ENCODE results near the gene CARS1.

Gene CARS1

DNA sequence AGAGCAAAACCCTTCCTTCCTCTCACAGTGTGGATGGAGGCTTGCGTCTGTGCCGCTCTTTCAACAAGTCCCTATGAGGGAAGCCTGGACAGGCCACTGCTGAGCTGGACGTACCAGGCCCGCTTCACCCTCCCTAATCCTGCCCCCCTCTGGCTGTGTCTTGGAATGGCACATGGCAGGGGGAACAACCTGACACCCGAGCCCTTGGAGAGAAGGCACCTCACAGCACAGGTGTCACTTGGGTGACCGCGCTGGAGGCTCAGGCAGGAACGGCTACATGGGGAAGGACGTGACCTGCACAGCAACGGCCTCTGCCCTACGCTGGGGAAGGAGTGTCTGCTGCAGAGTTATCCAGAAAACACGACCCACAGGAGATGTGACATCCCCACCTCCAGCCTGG, 11.0 kb downstream of the CARS1 start:
- no peak overlapping the region for H3K4me3 Mint-ChIP-seq
- H3K4me1 Mint-ChIP-seq (ENCODE audit: low read depth): peaks cover 32% of the 10 kb centered on the region
- no peaks in the 10 kb centered on the region for H3K27me3 Mint-ChIP-seq
- H3K9me3 Mint-ChIP-seq: no peaks in the 10 kb centered on the region
- peaks cover 85% of the 10 kb centered on the region for H3K36me3 Mint-ChIP-seq (ENCODE audit: low read depth)
- intact Hi-C loops (cut with micrococcal nuclease): no loop called here
- H3K27ac Mint-ChIP-seq: no peak overlapping the region

DNA sequence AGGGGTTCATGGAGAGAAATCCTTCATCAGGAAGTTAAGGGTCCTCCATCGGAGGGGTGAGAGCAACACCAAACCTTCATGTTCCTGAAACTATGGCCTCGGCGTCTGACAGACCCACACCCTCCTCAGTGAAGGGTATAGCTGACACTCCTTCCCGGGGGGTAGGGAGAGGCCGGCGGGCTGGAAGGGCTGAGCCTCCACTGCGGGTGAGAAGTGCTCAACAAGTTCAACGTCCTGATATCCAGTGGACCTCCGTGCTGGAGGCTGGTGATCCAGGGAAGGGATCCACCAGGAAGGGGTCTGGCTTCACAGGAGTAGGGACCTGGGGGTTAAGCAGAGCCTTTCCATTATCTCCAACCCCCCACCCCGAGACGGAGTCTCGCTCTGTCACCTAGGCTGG, 12.3 kb downstream of the CARS1 start:
- intact Hi-C loops (cut with micrococcal nuclease): no loop called here
- H3K4me3 Mint-ChIP-seq: no peak overlapping the region
- no peaks in the 10 kb centered on the region for H3K9me3 Mint-ChIP-seq
- H3K27me3 Mint-ChIP-seq: no peaks in the 10 kb centered on the region
- no peak overlapping the region for H3K27ac Mint-ChIP-seq
- peaks cover 19% of the 10 kb centered on the region for H3K4me1 Mint-ChIP-seq (ENCODE audit: low read depth)
- H3K36me3 Mint-ChIP-seq (ENCODE audit: low read depth): peaks cover 91% of the 10 kb centered on the region

DNA sequence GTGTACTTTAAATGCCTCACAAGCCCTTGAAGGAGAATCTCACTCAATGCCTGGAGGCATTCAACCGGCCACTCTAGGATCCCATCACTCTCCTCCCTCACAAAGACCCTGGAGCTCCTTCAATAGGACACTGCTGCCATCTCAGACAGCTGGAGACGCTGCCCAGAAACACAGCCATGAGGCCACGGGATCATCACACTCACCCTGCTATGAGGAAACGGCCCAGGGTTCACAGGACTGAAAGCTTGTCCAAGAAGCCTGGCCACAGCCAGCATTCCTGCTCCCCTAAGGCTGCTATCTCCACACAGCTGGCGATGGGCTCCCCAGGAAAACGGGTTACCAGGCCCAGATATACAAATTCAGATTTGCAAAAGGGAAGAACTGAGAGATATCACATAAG, 13.2 kb downstream of the CARS1 start:
- H3K4me3 Mint-ChIP-seq: no peak overlapping the region
- H3K9me3 Mint-ChIP-seq: no peaks in the 10 kb centered on the region
- H3K36me3 Mint-ChIP-seq (ENCODE audit: low read depth): peaks cover 91% of the 10 kb centered on the region
- H3K4me1 Mint-ChIP-seq (ENCODE audit: low read depth): peaks cover 14% of the 10 kb centered on the region
- no peak overlapping the region for H3K27ac Mint-ChIP-seq
- H3K27me3 Mint-ChIP-seq: no peaks in the 10 kb centered on the region
- intact Hi-C loops (cut with micrococcal nuclease): no loop called here

DNA sequence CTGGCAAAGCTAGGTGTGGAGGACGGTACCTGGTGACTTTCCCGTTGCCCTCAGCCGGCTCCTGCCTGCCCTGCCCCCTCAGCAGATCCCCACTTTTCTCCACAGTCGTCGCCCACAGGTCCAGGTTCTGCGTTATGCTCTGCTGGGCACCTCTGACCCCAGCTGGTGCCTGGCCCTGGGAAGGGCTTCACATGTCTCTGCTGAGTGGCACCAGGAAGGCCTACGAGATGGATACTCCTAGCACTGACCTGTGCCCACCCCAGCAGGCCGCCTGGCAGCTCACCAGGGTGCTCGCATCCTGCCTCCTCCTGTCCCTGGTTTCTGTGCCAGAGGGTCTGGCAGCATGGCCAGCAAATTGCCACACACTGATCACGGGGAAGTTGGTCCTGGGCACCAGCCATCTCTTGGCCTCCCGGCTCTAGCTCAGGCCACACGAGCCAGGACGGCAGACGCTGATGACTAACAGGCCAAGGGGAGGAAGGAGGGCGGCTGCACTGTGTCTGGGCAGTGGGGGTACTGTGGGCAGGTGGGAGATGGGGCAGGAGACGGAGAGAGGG, 13.8 kb downstream of the CARS1 start:
- intact Hi-C loops (cut with micrococcal nuclease): no loop called here
- H3K9me3 Mint-ChIP-seq: no peaks in the 10 kb centered on the region
- H3K4me3 Mint-ChIP-seq: no peak overlapping the region
- peaks cover 97% of the 10 kb centered on the region for H3K36me3 Mint-ChIP-seq (ENCODE audit: low read depth)
- H3K27ac Mint-ChIP-seq: peak overlapping the region; percentile 20
- no peaks in the 10 kb centered on the region for H3K27me3 Mint-ChIP-seq
- H3K4me1 Mint-ChIP-seq (ENCODE audit: low read depth): peaks cover 15% of the 10 kb centered on the region

DNA sequence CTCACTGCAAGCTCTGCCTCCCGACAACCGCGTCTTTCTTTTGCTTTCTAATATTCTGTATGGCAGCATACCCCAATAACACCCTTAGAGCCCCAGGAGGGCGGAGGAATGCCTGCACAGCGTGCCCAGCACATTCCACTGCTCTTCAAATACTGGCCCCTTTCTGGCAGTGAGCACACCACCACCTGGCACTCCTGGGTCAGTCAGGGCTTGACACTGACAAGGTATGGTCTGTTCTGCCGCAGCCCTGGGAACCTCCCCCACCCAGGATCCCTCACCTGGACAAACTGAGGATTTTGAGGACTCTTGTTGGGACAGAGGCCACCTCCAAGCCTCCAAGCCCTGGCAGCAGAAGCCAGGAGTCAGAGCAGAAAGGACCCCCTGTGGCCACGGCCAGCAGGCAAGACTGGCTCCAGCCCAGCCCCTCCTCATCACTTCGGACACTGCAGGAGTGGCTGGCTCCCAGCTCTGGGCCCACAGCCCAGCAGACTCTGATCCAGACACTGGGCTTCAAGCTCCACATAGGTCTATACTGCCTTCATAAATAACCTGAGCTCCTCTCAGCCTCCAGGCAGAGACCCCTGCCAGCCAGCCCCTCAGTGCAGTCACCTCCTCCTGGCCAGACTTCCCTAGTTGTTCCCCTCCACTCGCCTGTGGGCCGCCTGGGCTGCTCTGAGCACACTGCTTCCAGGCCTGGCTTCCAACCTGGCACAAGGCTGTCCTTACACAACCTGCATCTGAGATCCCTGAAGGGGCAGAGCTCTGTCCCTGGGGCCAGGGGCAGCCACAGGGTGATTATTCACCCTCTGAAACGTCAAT, 14.5 kb downstream of the CARS1 start:
- peaks cover 21% of the 10 kb centered on the region for H3K4me1 Mint-ChIP-seq (ENCODE audit: low read depth)
- no peaks in the 10 kb centered on the region for H3K27me3 Mint-ChIP-seq
- H3K4me3 Mint-ChIP-seq: no peak overlapping the region
- peaks cover 100% of the 10 kb centered on the region for H3K36me3 Mint-ChIP-seq (ENCODE audit: low read depth)
- intact Hi-C loops (cut with micrococcal nuclease): no loop called here
- peak overlapping the region; percentile 20 for H3K27ac Mint-ChIP-seq
- no peaks in the 10 kb centered on the region for H3K9me3 Mint-ChIP-seq

DNA sequence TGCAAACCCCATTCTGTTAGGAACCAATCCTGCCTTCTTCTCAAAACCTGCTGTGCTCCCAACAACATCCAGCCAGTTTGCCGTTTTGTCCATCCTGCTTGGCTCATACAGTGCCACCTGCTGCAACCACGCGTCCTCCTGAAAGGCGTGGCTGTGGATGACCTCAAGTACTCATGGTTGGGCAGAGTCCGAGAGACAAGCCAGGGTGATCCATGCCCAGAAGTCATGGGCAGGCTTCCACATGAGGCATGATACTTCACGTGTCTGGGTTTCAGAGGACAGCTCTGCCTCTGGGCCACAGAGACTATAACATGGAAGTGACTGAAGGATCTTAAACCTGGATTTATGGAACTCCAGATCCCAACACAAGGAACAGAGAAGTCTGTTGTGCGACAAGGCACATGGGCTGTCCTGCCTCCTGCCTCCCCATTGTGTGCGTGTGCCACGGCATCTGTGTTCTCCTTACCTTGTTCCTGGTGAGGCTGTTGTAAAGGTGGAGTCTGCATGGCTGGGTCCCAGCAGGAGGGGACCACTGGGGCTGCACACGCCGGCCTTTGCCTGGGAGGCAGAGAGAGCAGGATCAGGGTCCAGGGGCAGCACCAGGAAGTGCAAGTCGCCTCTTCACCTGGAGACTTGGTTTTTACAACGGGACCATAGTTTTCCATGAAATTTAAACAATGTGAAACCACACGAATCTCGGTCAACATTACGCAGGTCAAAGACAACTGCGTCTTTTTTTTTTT, 15.4 kb downstream of the CARS1 start:
- intact Hi-C loops (cut with micrococcal nuclease): no loop called here
- no peaks in the 10 kb centered on the region for H3K9me3 Mint-ChIP-seq
- peaks cover 100% of the 10 kb centered on the region for H3K36me3 Mint-ChIP-seq (ENCODE audit: low read depth)
- H3K27ac Mint-ChIP-seq: no peak overlapping the region
- no peaks in the 10 kb centered on the region for H3K27me3 Mint-ChIP-seq
- H3K4me1 Mint-ChIP-seq (ENCODE audit: low read depth): peaks cover 30% of the 10 kb centered on the region
- H3K4me3 Mint-ChIP-seq: no peak overlapping the region

DNA sequence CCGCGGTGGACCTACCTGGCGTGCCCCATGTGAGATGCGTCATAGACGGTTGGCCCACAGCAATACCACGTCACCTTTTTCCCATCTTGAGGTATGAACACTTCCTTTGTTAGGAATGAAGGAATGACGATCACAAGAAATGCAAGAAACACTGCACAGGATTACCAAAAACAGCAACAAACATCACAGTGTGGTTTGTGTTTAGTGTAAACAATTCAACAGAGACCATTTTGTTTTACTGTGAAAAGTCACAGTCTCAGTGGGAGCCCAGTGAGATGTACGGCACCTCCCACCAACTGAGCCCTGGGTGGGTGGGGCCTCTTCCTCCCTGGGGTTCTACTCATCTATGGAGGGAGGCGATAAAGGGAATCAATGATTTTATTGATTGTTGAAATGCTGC, 16.3 kb downstream of the CARS1 start:
- Mint-ChIP-seq H3K36me3 (ENCODE audit: low read depth) (peaks cover 100% of the 10 kb centered on the region), H3K4me3 (no peak overlapping the region), H3K27ac (no peak overlapping the region), H3K27me3 (no peaks in the 10 kb centered on the region), H3K4me1 (ENCODE audit: low read depth) (peaks cover 39% of the 10 kb centered on the region), H3K9me3 (no peaks in the 10 kb centered on the region)
- intact Hi-C loops (cut with micrococcal nuclease): no loop called here

DNA sequence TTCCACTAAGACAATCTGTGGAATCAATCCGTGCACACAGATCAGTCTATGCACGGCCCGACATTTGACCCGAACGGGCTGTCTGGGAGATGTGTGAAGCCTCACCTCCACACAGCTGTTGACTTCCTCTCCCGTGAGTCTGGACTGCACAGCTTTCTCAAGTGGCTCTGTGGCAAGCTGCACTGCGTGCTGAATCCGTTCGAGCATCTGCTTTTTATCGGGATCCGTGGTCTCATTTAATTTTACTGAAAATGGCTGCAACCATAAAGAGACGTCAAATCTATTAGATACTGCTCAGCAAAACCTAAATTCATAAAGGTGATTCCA, 19.3 kb downstream of the CARS1 start:
- Mint-ChIP-seq H3K27ac (peak overlapping the region; percentile 88), H3K4me1 (ENCODE audit: low read depth) (peaks cover 42% of the 10 kb centered on the region), H3K4me3 (no peak overlapping the region), H3K36me3 (ENCODE audit: low read depth) (peaks cover 99% of the 10 kb centered on the region), H3K9me3 (no peaks in the 10 kb centered on the region), H3K27me3 (no peaks in the 10 kb centered on the region)
- intact Hi-C loops (cut with micrococcal nuclease): loop anchor here (1.0 to 10.0 kb wide), 4 partner anchors 19 to 179 kb away; partner anchors contain the start of gene CARS1

DNA sequence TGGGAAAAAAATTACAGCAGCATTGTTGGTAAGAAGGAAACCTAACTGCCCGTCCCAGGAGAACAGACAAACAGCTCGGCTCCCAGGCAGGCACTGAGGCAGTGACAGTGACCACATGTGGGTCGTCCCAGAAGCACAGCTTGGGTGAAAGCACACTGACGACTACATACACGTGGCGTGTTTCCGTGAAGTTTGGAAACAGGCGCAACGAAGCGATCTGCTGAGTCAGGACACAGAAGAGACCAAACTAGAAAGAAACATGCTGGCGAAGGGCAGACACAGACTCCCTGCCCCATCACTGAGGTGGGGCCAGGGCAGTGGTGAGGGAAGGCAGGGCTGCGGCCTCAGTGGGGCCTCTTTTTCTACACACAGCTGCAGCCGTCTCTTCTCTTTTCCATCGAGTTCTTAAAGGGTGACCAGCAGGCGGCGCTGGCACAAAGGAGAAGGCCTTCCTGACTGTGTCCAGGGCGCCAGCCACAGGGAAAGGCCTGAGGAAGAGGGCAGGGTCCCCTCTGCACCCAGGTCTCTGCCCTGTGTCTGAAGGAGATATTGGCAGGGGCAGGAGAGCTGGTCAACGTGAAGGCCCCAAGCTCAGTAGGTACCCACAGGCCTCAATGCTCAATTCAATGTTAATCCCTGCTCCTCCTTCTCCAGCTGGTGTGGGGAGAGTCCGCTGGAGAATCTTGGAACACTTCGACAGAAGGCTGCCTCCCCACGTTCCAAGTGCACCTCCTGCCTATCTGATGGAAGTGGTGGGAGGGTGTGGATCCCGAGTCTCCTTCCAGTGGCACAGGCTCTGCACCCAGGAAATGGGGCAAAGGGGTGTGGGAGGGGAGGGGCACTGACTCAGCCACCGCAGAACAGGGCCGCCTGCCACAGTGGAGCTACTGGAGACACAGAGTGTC, 19.9 kb downstream of the CARS1 start:
- peaks cover 99% of the 10 kb centered on the region for H3K36me3 Mint-ChIP-seq (ENCODE audit: low read depth)
- intact Hi-C loops (cut with micrococcal nuclease): loop anchor here (1.0 to 10.0 kb wide), 4 partner anchors 20 to 180 kb away; partner anchors contain the start of gene CARS1
- H3K9me3 Mint-ChIP-seq: no peaks in the 10 kb centered on the region
- peaks cover 48% of the 10 kb centered on the region for H3K4me1 Mint-ChIP-seq (ENCODE audit: low read depth)
- H3K4me3 Mint-ChIP-seq: peak overlapping the region; percentile 33
- no peaks in the 10 kb centered on the region for H3K27me3 Mint-ChIP-seq
- H3K27ac Mint-ChIP-seq: peak overlapping the region; percentile 88

DNA sequence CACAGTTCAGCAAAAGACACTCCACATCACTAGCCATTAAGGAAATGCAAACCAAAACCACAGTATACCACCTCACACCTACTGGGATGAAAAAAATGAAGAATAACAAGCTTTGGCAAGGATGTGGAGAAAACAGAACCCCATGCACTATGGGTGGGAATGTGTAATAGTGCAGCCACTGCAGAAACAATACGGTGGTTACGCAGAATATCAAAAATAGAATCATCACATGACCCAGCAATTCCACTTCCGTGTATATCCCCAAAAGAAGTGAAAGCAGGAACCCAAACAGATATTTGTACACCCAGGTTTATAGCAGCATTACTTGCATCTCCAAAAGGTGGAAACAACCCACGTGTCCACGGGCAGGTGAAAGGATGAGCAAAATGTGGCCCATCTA, 20.8 kb downstream of the CARS1 start:
- H3K9me3 Mint-ChIP-seq: no peaks in the 10 kb centered on the region
- peak overlapping the region; percentile 88 for H3K27ac Mint-ChIP-seq
- H3K4me1 Mint-ChIP-seq (ENCODE audit: low read depth): peaks cover 57% of the 10 kb centered on the region
- no peaks in the 10 kb centered on the region for H3K27me3 Mint-ChIP-seq
- intact Hi-C loops (cut with micrococcal nuclease): loop anchor here (2.0 to 10.0 kb wide), 2 partner anchors 20 to 52 kb away; partner anchors contain the start of gene CARS1
- H3K4me3 Mint-ChIP-seq: no peak overlapping the region
- peaks cover 99% of the 10 kb centered on the region for H3K36me3 Mint-ChIP-seq (ENCODE audit: low read depth)

DNA sequence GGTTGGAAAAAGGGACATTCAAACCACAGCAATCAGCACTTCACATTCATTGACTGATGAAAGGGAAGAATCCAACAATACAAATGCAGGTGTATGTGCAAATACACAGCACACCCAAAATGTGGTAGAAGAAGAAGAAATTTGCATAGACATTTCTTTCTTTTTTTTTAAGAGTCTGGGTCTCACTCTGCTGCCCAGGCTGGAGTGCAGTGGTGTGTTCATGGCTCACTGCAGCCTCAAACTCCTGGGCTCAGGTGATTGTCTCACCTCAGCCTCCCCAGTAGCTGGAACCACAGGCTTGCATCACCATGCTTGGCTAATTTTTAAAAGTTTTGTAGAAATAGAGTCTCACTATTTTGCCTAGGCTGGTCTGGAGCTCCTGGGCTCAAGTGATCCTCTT, 21.9 kb downstream of the CARS1 start:
- Mint-ChIP-seq H3K27ac (peak overlapping the region; percentile 88), H3K36me3 (ENCODE audit: low read depth) (peaks cover 90% of the 10 kb centered on the region)

DNA sequence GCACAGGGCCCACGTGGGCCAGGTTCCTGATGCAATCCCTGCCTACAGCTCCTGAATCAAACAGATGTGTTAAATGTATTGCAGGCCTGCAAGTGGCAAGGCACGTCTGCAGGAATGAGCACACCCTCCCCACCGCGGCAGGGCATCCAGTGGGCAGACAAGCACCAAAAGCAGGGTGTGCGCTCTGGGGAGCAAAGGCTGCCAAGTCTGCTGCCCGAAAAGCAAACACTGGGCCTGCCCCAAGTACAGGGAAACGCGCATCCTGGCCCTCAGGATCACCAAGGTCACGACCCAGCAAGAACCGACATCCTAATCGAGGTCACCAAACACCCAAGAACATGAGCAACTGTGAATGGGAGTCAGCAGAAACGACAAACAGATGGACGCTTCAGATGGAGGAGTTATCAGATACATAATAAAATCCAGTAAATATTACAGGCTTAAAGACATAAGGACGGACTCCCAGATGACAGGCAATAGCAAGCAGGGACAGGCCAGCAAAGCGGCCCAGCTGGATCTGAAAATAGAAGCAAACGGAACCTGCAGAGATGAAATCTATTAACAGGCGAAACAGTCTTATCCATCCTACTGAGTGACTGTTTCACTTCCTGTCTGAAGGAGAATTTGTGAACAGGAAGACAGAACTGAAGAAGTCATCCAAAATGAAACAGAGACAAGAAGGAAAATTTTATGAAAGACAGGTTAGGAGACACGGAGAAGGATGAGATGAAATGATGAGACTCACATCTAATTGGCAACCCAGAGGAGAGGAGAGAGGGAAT, 26.7 kb downstream of the CARS1 start:
- intact Hi-C loops (cut with micrococcal nuclease): loop anchor here (10.0 kb wide), 1 partner anchor 46 kb away; no protein-coding TSS in a partner anchor
- H3K27me3 Mint-ChIP-seq: no peaks in the 10 kb centered on the region
- no peaks in the 10 kb centered on the region for H3K9me3 Mint-ChIP-seq
- peaks cover 89% of the 10 kb centered on the region for H3K36me3 Mint-ChIP-seq (ENCODE audit: low read depth)
- H3K4me3 Mint-ChIP-seq: no peak overlapping the region
- H3K4me1 Mint-ChIP-seq (ENCODE audit: low read depth): peaks cover 47% of the 10 kb centered on the region
- peak overlapping the region; percentile 5 for H3K27ac Mint-ChIP-seq

More for the DNA sequence above, 21.9 kb downstream of the CARS1 start:
- intact Hi-C loops (cut with micrococcal nuclease): loop anchor here (10.0 kb wide), 1 partner anchor 51 kb away; no protein-coding TSS in a partner anchor
- Mint-ChIP-seq H3K4me3 (no peak overlapping the region), H3K4me1 (ENCODE audit: low read depth) (peaks cover 68% of the 10 kb centered on the region), H3K27me3 (no peaks in the 10 kb centered on the region), H3K9me3 (no peaks in the 10 kb centered on the region)

DNA sequence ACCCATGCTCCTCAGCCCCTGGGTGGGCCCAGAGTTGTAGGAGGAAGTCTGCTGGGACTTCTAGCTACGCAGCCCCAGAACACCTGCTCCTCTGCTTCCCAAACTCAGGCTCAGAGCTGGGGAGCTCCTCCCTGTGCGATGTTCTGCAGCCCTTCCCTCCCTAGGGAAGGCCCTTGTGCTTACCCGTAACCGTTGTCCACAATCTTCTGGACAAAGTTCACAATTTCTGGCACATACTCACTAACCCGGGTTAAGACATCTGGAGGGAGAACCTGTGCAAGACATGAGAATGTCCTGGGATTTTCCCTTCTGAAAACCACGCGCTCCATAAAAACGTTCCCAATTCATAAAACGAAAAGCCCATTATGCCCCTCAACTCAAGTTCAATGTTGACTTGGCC, 28.4 kb downstream of the CARS1 start:
- Mint-ChIP-seq H3K9me3 (no peaks in the 10 kb centered on the region), H3K4me3 (no peak overlapping the region), H3K27ac (no peak overlapping the region), H3K36me3 (ENCODE audit: low read depth) (peaks cover 86% of the 10 kb centered on the region), H3K27me3 (no peaks in the 10 kb centered on the region), H3K4me1 (ENCODE audit: low read depth) (peaks cover 44% of the 10 kb centered on the region)
- intact Hi-C loops (cut with micrococcal nuclease): no loop called here
